IPS DF 6.9 (cell line): ENCODE results near the gene SLC6A7.
"Not testable (repeated sequence)": the region's sequence is repeated elsewhere in the genome, so short reads cannot be mapped to it uniquely, and the experiment has no call there.

Source experiments
- DNase-seq: peaks from one replicate; pipeline ENCODE4 v3.0.0-alpha.2; 2013; ENCODE audit warnings: low read depth, low spot score
- H3K27ac ChIP-seq: one replicate; pipeline ENCODE4 v1.5.1; 2013; ENCODE audit warnings: low read length, control low read depth
- H3K27me3 ChIP-seq: 2 replicates; pipeline ENCODE4 v1.6.1; 2013; ENCODE audit warnings: mild to moderate bottlenecking, low read length; ENCODE audit not compliant: control insufficient read depth, insufficient read depth
- H3K36me3 ChIP-seq: 2 replicates; pipeline ENCODE4 v1.6.1; 2013; ENCODE audit warnings: low read length; ENCODE audit not compliant: control insufficient read depth, insufficient read depth
- H3K4me1 ChIP-seq: 2 replicates; pipeline ENCODE4 v1.6.1; 2013; ENCODE audit warnings: low read length; ENCODE audit not compliant: control insufficient read depth, insufficient read depth
- H3K4me3 ChIP-seq: 2 replicates; pipeline ENCODE4 v1.5.1; 2013; ENCODE audit warnings: mild to moderate bottlenecking, low read length
- H3K9me3 ChIP-seq: 2 replicates; pipeline ENCODE4 v1.6.1; 2013; ENCODE audit warnings: low read length, inconsistent platforms; ENCODE audit not compliant: control insufficient read depth, insufficient read depth
- WGBS: extraction: QIAGEN DNeasy Blood & Tissue Kit; methylation state at CpG from one replicate; pipeline ENCODE4 v1.1.7; 2013; ENCODE audit warnings: mixed read lengths, missing lambda C conversion rate; ENCODE audit not compliant: insufficient read length, insufficient coverage; 5-methylcytosine and 5-hydroxymethylcytosine counted together

Gene SLC6A7

DNA sequence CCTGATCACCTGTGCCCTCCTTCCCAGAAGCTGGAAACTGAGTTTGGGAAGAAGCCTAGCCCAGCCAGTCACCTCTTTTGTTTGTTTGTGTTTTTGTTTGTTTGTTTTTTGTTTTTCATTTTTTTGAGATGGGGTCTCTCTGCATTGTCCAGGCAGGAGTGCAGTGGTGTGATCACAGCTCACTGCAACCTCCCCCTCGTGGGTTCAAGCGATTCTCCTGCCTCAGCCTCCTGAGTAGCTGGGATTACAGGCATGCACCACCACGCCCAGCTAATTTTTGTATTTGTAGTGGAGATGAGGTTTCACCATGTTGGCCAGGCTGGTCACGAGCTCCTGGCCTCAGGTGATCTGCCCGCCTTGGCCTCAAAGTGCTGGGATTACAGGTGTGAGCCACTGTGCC lies 43.8 kb downstream of the SLC6A7 start:
- H3K27me3 ChIP-seq, H3K4me3 ChIP-seq, H3K27ac ChIP-seq, H3K36me3 ChIP-seq, H3K4me1 ChIP-seq, H3K9me3 ChIP-seq, DNase-seq: not testable (repeated sequence)
- no CpG with 5 or more reads among the region's 5 CpGs for WGBS

GRCh38 chr5:150234576-150235499 lies 45.0 kb downstream of the SLC6A7 start:
- no peak for DNase-seq
- no peak overlapping the region for H3K27ac ChIP-seq
- H3K36me3 ChIP-seq, result no peaks in the 10 kb centered on the region
- no peaks in the 10 kb centered on the region for H3K9me3 ChIP-seq
- no peaks in the 10 kb centered on the region for H3K27me3 ChIP-seq
- H3K4me1 ChIP-seq, result no peaks in the 10 kb centered on the region; the same call in 1 of the 2 replicates
- H3K4me3 ChIP-seq, result no peak overlapping the region
- no CpG with 5 or more reads among the region's 5 CpGs for whole genome bisulfite sequencing

DNA sequence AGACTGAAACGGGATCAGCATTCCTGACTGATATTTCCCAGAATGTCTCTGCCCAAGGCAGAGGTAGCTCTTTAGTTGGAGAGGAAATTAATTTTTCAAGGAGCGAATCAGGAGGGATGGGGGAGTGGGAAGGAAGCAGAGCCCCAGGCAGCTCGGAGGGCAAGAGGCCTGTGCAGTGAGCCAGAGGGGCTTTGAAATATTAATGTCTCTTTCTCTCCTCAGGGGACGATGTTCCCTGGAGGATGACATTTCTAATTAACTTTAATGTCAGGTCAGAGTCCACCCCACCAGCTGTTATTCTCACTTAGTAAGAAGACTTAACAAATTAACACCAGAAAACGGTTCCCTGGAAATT lies 45.6 kb downstream of the SLC6A7 start:
- no peaks in the 10 kb centered on the region for H3K36me3 ChIP-seq
- no peaks in the 10 kb centered on the region for H3K9me3 ChIP-seq
- no peaks in the 10 kb centered on the region; the same call in 1 of the 2 replicates for H3K4me1 ChIP-seq
- no CpG with 5 or more reads among the region's 5 CpGs for WGBS
- H3K27me3 ChIP-seq, result no peaks in the 10 kb centered on the region
- no peak overlapping the region for H3K27ac ChIP-seq
- no peak for DNase-seq
- no peak overlapping the region for H3K4me3 ChIP-seq

DNA sequence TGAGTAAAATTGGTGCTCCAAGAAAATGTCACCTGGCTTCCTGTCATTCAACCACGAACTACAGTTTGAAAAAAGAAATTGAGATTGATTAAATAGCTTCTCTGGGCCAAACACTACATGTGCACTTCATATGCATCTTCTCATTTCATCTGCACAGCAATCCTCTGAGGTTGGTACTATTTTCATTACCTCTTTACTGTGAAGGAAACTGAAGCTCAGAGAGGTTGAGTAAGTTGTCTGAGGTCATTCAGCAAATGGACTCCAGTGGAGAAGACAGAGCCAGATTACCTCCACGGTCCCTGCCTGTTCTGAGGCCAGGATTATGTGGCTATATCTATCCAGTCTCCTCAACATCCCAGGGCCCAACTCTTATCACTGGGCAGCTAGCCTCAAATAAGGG lies 46.5 kb downstream of the SLC6A7 start:
- no CpG with 5 or more reads among the region's 2 CpGs for WGBS
- H3K4me3 ChIP-seq, result no peak overlapping the region
- no peaks in the 10 kb centered on the region for H3K9me3 ChIP-seq
- no peak for DNase-seq
- H3K4me1 ChIP-seq, result no peaks in the 10 kb centered on the region; the same call in 1 of the 2 replicates
- H3K27me3 ChIP-seq, result no peaks in the 10 kb centered on the region
- H3K36me3 ChIP-seq, result no peaks in the 10 kb centered on the region
- no peak overlapping the region for H3K27ac ChIP-seq

GRCh38 chr5:150236981-150237754 lies 47.3 kb downstream of the SLC6A7 start:
- WGBS, result no CpG with 5 or more reads among the region's 15 CpGs
- no peaks in the 10 kb centered on the region; the same call in 1 of the 2 replicates for H3K4me1 ChIP-seq
- H3K4me3 ChIP-seq, result no peak overlapping the region
- no peaks in the 10 kb centered on the region for H3K36me3 ChIP-seq
- H3K27ac ChIP-seq, result no peak overlapping the region
- no peaks in the 10 kb centered on the region for H3K27me3 ChIP-seq
- DNase-seq, result no peak
- no peaks in the 10 kb centered on the region for H3K9me3 ChIP-seq

- no peaks in the 10 kb centered on the region for H3K9me3 ChIP-seq
- no peaks in the 10 kb centered on the region for H3K27me3 ChIP-seq
- no CpG with 5 or more reads among the region's 10 CpGs for WGBS
- H3K36me3 ChIP-seq, result no peaks in the 10 kb centered on the region
- H3K4me3 ChIP-seq, result no peak overlapping the region
- no peaks in the 10 kb centered on the region; the same call in 1 of the 2 replicates for H3K4me1 ChIP-seq
- DNase-seq, result no peak
- H3K27ac ChIP-seq, result no peak overlapping the region
These were observed 48.8 kb downstream of the SLC6A7 start for GRCh38 chr5:150238646-150239045.

DNA sequence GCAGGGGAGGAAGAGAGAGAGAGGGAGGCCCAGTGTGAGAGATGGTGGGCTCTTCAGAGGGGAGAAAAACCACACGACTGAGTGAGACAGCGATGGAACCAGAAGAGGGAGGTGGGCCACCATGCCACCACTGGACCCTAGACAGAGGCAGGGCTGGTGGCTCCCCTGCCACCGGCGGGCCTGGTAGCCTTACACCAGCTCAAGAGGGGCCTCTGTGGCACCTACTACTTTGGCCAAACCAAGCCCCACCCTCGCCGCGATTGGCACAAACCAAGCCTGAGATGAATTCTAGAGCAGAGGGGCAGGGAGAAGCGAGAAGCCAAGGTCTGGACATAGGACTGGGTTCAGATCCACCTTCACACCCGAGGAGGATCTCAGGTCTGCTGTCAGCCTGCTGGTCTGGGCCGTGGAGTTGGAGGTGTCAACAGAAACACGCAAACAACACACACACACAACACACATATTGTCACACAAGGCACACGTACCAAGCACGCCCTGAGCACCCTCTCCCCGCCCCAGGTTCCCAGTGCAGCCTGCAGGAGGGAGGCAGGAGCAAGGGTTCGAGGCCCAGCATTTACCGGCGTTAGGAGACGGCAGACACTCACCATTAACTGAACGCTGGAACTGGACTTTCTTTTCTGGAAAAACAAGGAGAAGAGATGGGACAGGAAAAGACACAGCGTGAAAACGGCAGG lies 49.4 kb downstream of the SLC6A7 start:
- Histone ChIP-seq H3K36me3 (no peaks in the 10 kb centered on the region), H3K4me1 (no peaks in the 10 kb centered on the region; the same call in 1 of the 2 replicates), H3K27ac (no peak overlapping the region), H3K27me3 (no peaks in the 10 kb centered on the region), H3K9me3 (no peaks in the 10 kb centered on the region), H3K4me3 (no peak overlapping the region)
- DNase-seq, result no peak
- no CpG with 5 or more reads among the region's 21 CpGs for WGBS

GRCh38 chr5:150239794-150240122 lies 49.9 kb downstream of the SLC6A7 start:
- WGBS, result no CpG with 5 or more reads among the region's 7 CpGs
- Histone ChIP-seq H3K9me3 (no peaks in the 10 kb centered on the region), H3K36me3 (no peaks in the 10 kb centered on the region), H3K27me3 (no peaks in the 10 kb centered on the region), H3K27ac (no peak overlapping the region), H3K4me3 (no peak overlapping the region), H3K4me1 (no peaks in the 10 kb centered on the region; the same call in 1 of the 2 replicates)
- no peak for DNase-seq

DNA sequence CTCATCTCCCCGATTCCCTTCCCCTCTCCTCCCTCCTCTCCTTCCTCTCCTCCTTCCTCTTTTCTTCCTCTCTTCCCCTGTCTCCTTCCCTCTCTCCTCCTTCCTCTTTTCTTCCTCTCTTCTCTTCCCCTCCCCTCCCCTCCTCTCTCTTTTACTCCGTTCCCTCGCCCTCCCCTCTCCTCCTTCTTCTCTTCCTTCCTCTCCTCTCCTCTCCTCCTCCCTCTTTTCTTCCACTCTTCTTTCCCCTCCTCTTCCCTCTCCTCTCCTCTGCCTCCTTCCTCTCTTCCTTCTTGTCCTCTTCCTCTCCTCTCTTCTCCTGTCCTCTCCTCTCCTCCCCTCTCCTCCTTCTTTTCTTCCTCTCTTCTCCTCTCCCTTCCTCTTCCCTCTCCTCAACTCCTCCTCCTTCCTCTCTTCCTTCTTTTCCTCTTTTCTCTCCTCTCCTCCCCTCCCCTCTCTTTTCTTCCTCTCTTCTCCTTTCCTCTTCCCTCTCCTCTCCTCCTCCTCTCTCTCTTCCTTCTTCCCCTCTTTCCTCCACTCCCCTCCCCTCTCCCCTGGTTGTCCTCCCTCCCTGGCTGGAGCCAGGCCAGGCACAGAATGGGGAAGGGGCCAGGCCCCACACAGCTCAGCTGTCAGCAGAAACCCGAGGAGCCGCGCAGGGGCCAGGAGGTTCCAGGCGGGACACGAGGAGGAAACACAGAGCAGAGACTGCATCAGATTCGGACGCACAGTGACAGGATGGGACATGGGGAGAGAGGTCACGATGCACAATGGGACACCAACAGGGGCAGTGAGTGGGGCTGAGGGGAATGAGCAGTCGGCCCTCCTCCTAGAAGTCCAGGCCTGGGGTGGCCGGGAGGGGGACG lies 51.7 kb downstream of the SLC6A7 start:
- H3K4me1 ChIP-seq, result no peaks in the 10 kb centered on the region; the same call in 1 of the 2 replicates
- no peaks in the 10 kb centered on the region for H3K9me3 ChIP-seq
- no peaks in the 10 kb centered on the region for H3K36me3 ChIP-seq
- no peaks in the 10 kb centered on the region for H3K27me3 ChIP-seq
- 100% methylated on average over 2 of the region's 14 CpGs for WGBS
- DNase-seq, result no peak
- H3K4me3 ChIP-seq, result no peak overlapping the region
- no peak overlapping the region for H3K27ac ChIP-seq
